Astrocyte (in vitro differentiated cells and primary cell): Measurements from ENCODE around the gene GMCL2. TPM values are rescaled to one million over a fixed set of nuclear protein-coding genes. Genes with fewer than 3 reads are reported as not detected.

ENCODE experiments used
- DNase-seq: peaks from one replicate; pipeline ENCODE4 v3.0.0-alpha.2; 2010; ENCODE audit warnings: low read depth
- FAIRE-seq: peaks from 2 replicates; lab custom pipeline; 2011; peaks lifted over from hg19 to GRCh38; lab: Jason Lieb, UNC
- H2AFZ ChIP-seq: 2 replicates; pipeline ENCODE4 v1.6.0; 2012; ENCODE audit warnings: low read depth, low read length, inconsistent platforms
- H3K27ac ChIP-seq: 2 replicates; pipeline ENCODE4 v1.5.1; 2011; ENCODE audit warnings: low read depth, low read length, inconsistent platforms
- H3K27me3 ChIP-seq: 2 replicates; pipeline ENCODE4 v1.6.0; 2011; ENCODE audit warnings: low read length, inconsistent platforms; ENCODE audit not compliant: insufficient read depth
- H3K36me3 ChIP-seq: 2 replicates; pipeline ENCODE4 v1.5.1; 2011; ENCODE audit warnings: low read length, inconsistent platforms; ENCODE audit not compliant: insufficient read depth
- H3K4me1 ChIP-seq: 2 replicates; pipeline ENCODE4 v1.5.1; 2011; ENCODE audit warnings: low read length, inconsistent platforms; ENCODE audit not compliant: insufficient read depth
- H3K4me2 ChIP-seq: 2 replicates; pipeline ENCODE4 v1.6.0; 2012; ENCODE audit warnings: low read length, inconsistent platforms
- H3K4me3 ChIP-seq: 2 replicates; pipeline ENCODE4 v1.5.1; 2011; ENCODE audit warnings: low read depth, mild to moderate bottlenecking, low read length, inconsistent platforms; ENCODE audit not compliant: insufficient read depth
- H3K79me2 ChIP-seq: 2 replicates; pipeline ENCODE4 v1.6.0; 2012; ENCODE audit warnings: mild to moderate bottlenecking, low read length, inconsistent platforms; ENCODE audit not compliant: insufficient read depth
- H3K9ac ChIP-seq: 2 replicates; pipeline ENCODE4 v1.6.0; 2012; ENCODE audit warnings: mild to moderate bottlenecking, low read length, inconsistent platforms
- H3K9me3 ChIP-seq: 2 replicates; pipeline ENCODE4 v1.5.1; 2012; ENCODE audit warnings: low read depth, mild to moderate bottlenecking, low read length, inconsistent platforms; ENCODE audit not compliant: insufficient read depth
- H4K20me1 ChIP-seq: 2 replicates; pipeline ENCODE4 v1.6.0; 2012; ENCODE audit warnings: low read length, inconsistent platforms; ENCODE audit not compliant: insufficient read depth
- H3K27ac Mint-ChIP-seq: one replicate; pipeline ENCODE4 v1.8.0; 2021; ENCODE audit warnings: mild to moderate bottlenecking, mixed read lengths; ENCODE audit not compliant: unreplicated experiment
- H3K27me3 Mint-ChIP-seq: one replicate; pipeline ENCODE4 v1.8.0; 2021; ENCODE audit warnings: low read depth, mixed read lengths; ENCODE audit not compliant: unreplicated experiment
- H3K36me3 Mint-ChIP-seq: one replicate; pipeline ENCODE4 v1.8.0; 2021; ENCODE audit warnings: low read depth, mixed read lengths; ENCODE audit not compliant: unreplicated experiment
- H3K4me1 Mint-ChIP-seq: one replicate; pipeline ENCODE4 v1.8.0; 2021; ENCODE audit warnings: low read depth, mixed read lengths; ENCODE audit not compliant: unreplicated experiment
- H3K4me3 Mint-ChIP-seq: one replicate; pipeline ENCODE4 v1.8.0; 2021; ENCODE audit warnings: mild to moderate bottlenecking, moderate library complexity, mixed read lengths; ENCODE audit not compliant: unreplicated experiment
- H3K9me3 Mint-ChIP-seq: one replicate; pipeline ENCODE4 v1.8.0; 2021; ENCODE audit warnings: mild to moderate bottlenecking, mixed read lengths; ENCODE audit not compliant: unreplicated experiment
- EZH2 ChIP-seq: IDR thresholded peaks from 2 replicates; pipeline ENCODE4 v1.6.1; 2012; ENCODE audit warnings: mild to moderate bottlenecking, low read length, inconsistent platforms; ENCODE audit not compliant: insufficient read depth
- total RNA-seq: library from RNA; stranded (reverse); gene quantifications from 2 replicates; pipeline ENCODE4 v1.2.1, GENCODE V29; 2021
- TF ChIP-seq, protein P1 (sequence below): IDR thresholded peaks from 2 replicates; pipeline ENCODE4 v1.5.1; 2011; ENCODE audit warnings: low read depth, mild to moderate bottlenecking, inconsistent platforms, low read length, moderate library complexity; ENCODE audit not compliant: insufficient read depth

Gene GMCL2
- total RNA-seq, 1 donor from 2014 or later = not detected

DNA sequence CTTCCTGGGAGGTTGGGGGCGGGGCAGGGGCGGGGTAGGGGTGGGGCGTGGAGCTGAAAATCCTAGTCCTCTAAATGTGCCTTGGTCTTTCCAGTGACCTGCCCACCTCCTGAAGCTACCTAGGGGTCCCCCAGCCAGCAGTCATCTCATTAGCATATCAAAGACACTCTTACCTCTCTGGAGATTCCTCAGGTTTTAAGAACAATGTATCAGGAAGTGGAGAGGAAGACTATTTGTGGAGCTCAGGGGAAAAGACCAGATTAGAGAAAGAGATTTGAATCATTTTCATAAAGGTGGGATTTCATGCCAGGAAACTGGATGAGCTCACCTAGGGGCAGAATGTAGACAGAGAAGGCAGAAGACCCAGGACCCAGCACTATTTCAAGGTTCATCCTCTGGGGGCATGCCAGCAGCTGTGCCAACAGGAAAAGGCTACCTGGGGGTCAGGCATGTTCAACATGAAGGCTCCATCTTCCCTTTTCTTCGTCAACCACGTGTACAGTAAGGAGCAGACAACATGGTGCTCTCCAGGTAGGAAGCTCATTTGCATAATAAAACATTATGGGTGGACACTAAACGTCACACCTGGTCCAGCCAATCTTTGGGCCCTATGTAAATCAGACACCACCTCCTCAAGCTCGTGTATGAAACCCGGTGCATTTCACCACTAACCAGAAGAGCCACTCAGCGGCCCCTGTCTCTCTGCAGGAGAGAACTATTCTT, 6.9 kb downstream of the GMCL2 start:
- Mint-ChIP-seq H3K4me1 (peaks cover 3% of the 10 kb centered on the region), H3K4me3 (no peak overlapping the region), H3K9me3 (peaks cover 2% of the 10 kb centered on the region), H3K36me3 (no peaks in the 10 kb centered on the region), H3K27ac (no peak overlapping the region), H3K27me3 (no peaks in the 10 kb centered on the region)
- no peak for DNase-seq
- TF ChIP-seq, protein P1, sequence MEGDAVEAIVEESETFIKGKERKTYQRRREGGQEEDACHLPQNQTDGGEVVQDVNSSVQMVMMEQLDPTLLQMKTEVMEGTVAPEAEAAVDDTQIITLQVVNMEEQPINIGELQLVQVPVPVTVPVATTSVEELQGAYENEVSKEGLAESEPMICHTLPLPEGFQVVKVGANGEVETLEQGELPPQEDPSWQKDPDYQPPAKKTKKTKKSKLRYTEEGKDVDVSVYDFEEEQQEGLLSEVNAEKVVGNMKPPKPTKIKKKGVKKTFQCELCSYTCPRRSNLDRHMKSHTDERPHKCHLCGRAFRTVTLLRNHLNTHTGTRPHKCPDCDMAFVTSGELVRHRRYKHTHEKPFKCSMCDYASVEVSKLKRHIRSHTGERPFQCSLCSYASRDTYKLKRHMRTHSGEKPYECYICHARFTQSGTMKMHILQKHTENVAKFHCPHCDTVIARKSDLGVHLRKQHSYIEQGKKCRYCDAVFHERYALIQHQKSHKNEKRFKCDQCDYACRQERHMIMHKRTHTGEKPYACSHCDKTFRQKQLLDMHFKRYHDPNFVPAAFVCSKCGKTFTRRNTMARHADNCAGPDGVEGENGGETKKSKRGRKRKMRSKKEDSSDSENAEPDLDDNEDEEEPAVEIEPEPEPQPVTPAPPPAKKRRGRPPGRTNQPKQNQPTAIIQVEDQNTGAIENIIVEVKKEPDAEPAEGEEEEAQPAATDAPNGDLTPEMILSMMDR = no peak
- no peak for TF ChIP-seq EZH2
- Histone ChIP-seq H3K9ac (no peak overlapping the region), H3K79me2 (no peaks in the 10 kb centered on the region), H3K4me3 (no peak overlapping the region), H3K27me3 (peaks cover 2% of the 10 kb centered on the region), H3K36me3 (no peaks in the 10 kb centered on the region), H4K20me1 (no peaks in the 10 kb centered on the region), H3K27ac (no peak overlapping the region), H3K4me1 (no peaks in the 10 kb centered on the region), H3K4me2 (no peak overlapping the region), H2AFZ (no peak overlapping the region), H3K9me3 (no peaks in the 10 kb centered on the region)
- no peak for FAIRE-seq

DNA sequence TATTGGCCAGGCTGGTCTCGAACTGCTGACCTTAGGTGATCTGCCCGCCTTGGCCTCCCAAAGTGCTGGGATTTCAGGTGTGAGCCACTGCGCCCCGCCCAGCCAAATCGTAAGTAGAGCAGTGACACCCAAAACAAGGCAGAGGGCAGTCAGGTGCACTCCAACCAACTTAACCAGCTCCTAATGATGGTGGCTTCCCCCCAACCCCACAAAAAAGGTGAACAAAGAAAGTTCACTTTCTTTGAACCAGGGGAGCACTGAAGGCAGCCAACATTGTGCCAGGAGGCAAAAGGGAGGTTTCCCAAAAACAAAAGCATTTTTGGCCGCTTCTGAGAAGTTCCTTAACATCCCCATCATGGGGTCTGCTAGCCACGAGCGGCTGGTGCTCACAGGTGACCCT, 9.6 kb downstream of the GMCL2 start:
- Histone ChIP-seq H3K9me3 (no peaks in the 10 kb centered on the region), H3K27ac (no peak overlapping the region), H3K9ac (no peak overlapping the region), H3K27me3 (peaks cover 2% of the 10 kb centered on the region), H3K79me2 (no peaks in the 10 kb centered on the region), H3K4me1 (no peaks in the 10 kb centered on the region), H4K20me1 (no peaks in the 10 kb centered on the region), H3K36me3 (no peaks in the 10 kb centered on the region), H3K4me2 (no peak overlapping the region), H3K4me3 (no peak overlapping the region), H2AFZ (no peak overlapping the region)
- no peak for DNase-seq
- Mint-ChIP-seq H3K36me3 (no peaks in the 10 kb centered on the region), H3K4me1 (peaks cover 3% of the 10 kb centered on the region), H3K4me3 (no peak overlapping the region), H3K9me3 (peaks cover 2% of the 10 kb centered on the region), H3K27ac (no peak overlapping the region), H3K27me3 (no peaks in the 10 kb centered on the region)
- FAIRE-seq = no peak
- TF ChIP-seq EZH2 = no peak

DNA sequence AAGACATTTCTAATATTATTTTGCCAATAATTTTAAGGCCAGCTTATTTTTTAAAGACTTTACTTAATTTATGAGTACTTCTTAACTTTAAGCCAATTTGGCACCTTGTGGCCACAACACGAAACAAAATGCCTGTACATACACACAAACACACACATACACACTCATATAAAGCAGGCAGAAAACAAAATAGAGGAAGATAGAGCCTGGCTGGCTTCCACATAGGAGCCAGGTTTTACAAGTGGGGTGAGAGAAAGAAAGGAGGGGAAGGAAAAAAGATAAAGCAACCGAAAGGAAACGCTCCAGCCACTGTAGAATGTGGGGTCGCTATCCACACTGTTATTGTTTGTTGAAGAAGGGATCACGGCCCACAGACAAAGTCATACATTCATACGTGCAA, 10.4 kb downstream of the GMCL2 start:
- no peaks in the 10 kb centered on the region for H3K27me3 Mint-ChIP-seq

More for the DNA sequence above, 10.4 kb downstream of the GMCL2 start:
- Mint-ChIP-seq H3K27ac (no peak overlapping the region), H3K9me3 (peaks cover 2% of the 10 kb centered on the region), H3K36me3 (no peaks in the 10 kb centered on the region), H3K4me1 (no peaks in the 10 kb centered on the region), H3K4me3 (no peak overlapping the region)
- H3K4me2 ChIP-seq = no peak overlapping the region
- H3K79me2 ChIP-seq = no peaks in the 10 kb centered on the region
- no peak overlapping the region for H2AFZ ChIP-seq
- no peaks in the 10 kb centered on the region for H3K4me1 ChIP-seq
- H3K9ac ChIP-seq = no peak overlapping the region
- TF ChIP-seq, protein P1 = no peak
- TF ChIP-seq EZH2 = no peak
- no peaks in the 10 kb centered on the region for H3K36me3 ChIP-seq
- no peak for DNase-seq
- peaks cover 2% of the 10 kb centered on the region for H3K27me3 ChIP-seq
- H3K27ac ChIP-seq = no peak overlapping the region
- H3K4me3 ChIP-seq = no peak overlapping the region
- no peak for FAIRE-seq
- no peaks in the 10 kb centered on the region for H4K20me1 ChIP-seq
- H3K9me3 ChIP-seq = no peaks in the 10 kb centered on the region
